Measurements from ENCODE around the gene DNAH1. TPM values are rescaled to one million over a fixed set of nuclear protein-coding genes. Genes with fewer than 3 reads are reported as not detected.

Gene DNAH1
- total RNA-seq, 1 donor from 2014 or later: 27.1 TPM

GRCh38 chr3:52431459-52432223 is 115.5 kb downstream of the DNAH1 start:
- intact Hi-C loops (cut with micrococcal nuclease): no loop called here

- intact Hi-C loops (cut with micrococcal nuclease): no loop called here
These were observed 116.1 kb downstream of the DNAH1 start for GRCh38 chr3:52432225-52432624.

- intact Hi-C loops (cut with micrococcal nuclease): no loop called here
These were observed 116.6 kb downstream of the DNAH1 start for GRCh38 chr3:52432691-52433141.

- intact Hi-C loops (cut with micrococcal nuclease): no loop called here
These were observed 117.3 kb downstream of the DNAH1 start for GRCh38 chr3:52433328-52433995.

GRCh38 chr3:52433996-52434479 is 117.9 kb downstream of the DNAH1 start:
- intact Hi-C loops (cut with micrococcal nuclease): no loop called here

- intact Hi-C loops (cut with micrococcal nuclease): no loop called here
These were observed 118.5 kb downstream of the DNAH1 start for GRCh38 chr3:52434491-52435115.

GRCh38 chr3:52435246-52436101 is 119.4 kb downstream of the DNAH1 start:
- intact Hi-C loops (cut with micrococcal nuclease): no loop called here

DNA sequence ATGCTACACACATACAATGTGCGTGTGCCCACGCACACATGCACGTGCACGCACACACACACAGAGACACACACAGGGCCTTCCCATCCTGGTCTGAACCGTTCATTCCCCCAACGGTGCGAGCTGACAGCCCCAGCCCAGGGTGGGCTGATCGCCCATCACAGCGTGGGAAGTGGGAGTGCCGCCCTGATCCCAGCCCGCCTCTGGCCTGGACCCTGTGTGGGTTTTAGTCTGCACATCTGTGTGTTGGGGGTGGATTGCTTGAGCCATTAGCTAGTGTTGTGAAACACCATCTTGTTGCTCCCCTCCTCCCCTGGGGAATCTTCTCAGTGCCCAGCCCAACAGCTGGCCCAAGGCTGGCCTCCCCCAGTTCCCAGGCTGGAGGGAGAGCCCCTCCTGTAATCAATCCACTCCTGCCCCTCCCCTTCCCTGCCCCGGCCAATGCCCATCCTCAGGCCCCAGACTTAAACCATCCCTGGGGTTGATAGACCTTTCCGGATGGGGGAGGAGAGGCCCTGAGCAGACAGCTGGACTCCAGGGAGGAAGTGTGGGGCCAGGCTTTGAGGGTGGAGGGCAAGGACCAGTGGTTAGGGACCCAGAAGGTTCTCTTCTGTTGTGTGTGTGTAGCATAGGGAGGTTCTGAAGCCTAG is 120.5 kb downstream of the DNAH1 start:
- intact Hi-C loops (cut with micrococcal nuclease): no loop called here

DNA sequence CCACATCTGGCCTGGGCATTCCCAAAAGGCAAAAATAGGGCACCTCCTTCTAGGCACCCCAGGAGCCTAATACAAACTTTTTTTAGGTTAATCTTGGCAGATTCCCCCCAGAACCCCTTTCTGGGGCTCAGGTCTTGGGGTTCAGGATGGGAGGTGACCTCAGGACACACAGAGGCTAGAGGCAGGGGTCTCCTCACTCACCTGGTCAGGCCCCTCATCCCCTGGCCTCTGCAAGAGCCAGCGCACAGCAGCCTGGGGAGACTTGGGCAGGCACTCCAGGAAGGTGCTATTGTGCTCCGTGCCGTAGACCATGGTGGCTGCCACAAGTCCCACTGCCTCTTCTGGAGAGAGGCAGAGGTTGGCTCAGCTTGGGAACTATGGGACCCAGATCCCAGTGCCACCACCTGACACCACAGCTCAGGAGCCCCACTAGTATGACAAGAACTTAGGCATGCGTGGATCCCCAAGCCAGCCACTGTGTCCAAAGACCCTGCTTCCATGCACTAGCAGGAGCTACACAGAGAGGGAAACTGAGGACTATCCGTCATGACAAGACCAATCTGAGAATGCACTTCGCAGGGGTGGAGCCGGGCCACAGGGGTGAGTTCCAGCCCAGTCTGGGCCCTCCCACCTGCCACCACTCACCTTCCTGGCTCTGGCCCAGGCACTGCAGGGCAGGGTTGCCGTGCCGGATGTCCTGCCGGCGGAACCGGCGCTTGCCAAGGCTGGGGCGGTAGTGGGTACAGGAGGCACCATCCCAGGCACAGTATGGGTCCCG is 121.4 kb downstream of the DNAH1 start:
- intact Hi-C loops (cut with micrococcal nuclease): no loop called here

DNA sequence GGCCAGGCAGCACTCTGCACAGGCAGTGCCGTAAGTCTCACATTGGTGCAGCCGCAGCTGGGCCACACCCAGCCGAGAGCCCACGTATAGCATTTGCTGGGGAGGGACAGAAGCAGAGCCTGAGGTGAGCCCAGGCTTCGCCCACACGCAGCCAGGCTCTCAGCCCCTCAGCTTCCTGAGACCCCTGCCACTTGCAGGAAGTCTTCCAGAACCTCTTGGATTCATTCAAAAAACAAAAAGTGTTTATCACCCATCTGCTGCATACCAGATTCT is 121.9 kb downstream of the DNAH1 start:
- intact Hi-C loops (cut with micrococcal nuclease): no loop called here

DNA sequence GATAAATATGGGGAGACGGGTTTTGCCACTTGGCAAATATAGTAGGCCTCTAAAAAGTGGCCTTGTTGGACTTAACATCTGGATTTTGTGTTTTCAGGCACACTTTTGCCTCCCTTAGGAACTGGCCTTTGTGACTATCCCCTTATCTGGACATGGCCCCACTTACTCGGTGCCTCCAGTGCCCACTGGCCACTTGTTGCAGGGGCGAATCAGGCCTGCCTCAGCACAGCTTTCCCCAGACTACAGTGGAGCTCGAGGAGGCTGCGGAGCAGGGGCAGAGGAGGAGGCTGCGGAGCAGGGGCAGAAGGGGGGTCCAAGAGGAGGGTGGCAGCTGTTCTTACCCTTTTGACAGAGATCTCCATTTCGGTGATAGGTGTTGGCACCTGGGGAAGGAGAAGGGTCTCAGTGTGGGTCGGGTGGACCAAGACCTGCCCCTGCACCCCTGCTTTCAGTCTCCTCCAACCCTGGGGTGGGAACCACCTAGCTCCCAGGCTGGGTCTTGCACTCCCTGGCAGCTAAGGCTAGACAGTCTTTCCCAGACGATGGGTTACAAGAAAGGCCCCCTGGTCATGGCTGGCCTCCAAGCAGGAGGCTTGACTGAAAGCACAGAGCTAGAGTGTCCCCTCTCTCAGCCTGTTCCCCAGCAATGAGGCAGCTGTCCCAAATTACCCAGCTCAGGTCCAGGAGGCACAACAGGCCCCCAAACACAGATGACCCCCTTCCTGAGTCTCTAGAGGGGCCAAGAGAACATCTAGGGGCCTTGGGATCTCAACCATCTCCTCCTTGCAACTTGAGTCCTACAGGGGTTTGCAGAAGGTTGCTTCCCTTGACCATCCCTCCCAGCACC is 122.7 kb downstream of the DNAH1 start:
- intact Hi-C loops (cut with micrococcal nuclease): no loop called here

DNA sequence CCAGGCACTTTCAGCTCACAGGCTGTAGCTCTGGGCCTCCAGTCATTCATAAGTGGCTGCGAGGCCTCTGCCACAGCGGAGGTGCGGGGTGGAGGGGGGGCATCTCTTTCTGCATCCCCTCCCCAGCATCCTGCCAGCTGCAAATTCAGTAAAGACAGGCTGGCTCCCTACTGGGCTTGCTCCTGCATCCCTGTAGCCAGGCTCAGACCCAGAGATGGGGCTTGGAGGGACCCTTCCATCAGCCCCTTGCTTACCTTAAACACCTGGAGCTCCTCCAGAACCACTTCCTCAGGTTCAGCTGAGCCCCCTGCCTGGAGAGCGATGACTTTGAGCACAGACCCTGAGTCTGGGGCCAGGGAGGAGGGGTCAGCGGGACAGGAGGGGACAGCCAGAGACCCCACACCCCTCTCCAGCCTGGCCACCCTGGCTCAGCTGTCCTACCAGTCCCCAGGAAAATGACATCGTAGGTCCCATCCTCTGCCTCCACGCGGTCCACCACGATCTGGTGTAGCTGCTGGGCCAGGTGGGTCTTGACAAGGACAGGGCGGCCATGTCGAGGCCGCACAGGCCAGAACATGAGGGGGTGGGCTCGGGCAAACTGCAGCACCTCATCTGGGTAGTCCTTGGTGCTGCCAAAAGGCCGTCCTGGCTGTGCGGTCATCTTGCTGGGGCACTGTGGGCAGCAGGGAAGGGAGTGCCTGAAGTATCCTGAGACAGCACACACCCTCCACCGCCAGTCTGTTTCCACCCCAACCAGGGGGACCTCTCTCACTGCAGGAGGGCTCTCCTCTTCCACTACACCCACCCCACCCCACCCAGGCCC is 123.5 kb downstream of the DNAH1 start:
- intact Hi-C loops (cut with micrococcal nuclease): no loop called here

- intact Hi-C loops (cut with micrococcal nuclease): no loop called here
These were observed 124.1 kb downstream of the DNAH1 start for GRCh38 chr3:52440249-52440551.

- intact Hi-C loops (cut with micrococcal nuclease): no loop called here
These were observed 124.6 kb downstream of the DNAH1 start for GRCh38 chr3:52440671-52441070.

DNA sequence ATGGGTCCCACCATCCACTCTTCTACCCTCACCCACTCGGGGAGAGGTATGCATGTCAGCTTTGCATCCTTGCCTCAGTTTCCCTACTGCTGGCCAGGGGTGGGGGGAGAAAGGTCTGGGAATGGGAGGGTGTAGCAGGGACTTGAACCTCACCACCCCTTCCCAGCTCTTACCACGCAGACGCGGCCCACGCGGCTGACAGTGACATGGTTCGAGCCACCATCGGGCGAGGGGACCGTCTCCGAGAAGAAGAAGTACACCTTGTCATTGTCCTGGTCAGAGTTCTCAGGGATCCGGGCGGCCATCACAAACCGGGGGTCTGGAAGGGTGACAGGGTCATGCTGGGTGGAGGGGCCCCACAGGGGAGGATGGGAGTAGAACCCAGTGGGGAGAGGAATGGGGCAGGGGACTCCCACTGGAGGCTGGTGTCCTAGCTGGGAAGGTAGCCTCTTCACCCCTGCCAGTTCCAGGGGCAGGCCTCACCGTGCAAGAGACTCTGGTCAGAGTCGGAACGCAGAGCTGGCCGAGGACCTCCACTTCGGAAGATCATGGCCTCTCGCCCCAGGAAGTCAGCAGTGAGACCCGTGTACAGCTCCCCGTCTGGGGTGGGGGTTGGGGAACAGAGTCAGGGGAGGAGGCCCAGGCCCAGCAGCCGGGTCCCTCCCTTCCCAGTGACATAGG is 125.1 kb downstream of the DNAH1 start:
- intact Hi-C loops (cut with micrococcal nuclease): no loop called here

DNA sequence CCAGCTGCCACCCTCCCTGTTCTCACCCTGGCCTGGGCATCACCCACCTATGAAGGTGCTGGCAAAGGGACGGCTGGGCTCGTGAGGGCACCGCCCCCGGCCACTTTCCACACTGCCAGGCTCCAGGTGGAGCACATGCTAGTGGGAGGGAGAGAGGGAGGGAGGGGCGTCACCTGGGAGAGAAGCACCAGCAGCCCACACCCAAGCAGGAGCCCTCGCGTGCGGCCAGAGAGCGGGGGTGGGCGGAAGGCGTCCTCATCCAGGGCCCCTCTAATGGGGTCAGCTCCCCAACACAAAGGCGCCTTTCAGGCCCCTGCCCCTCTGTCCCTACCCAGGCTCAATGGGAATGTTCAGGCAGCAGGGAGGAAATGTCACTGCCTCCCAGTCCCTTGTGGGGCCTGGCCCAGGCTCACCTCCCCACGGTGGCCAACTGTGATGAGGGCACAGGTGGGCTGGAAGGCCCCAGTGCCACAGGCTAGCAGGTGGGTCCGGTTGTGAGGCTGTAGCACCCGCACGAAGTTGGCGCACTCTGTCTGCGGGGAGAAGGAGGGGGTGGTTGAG is 125.7 kb downstream of the DNAH1 start:
- intact Hi-C loops (cut with micrococcal nuclease): no loop called here

- intact Hi-C loops (cut with micrococcal nuclease): no loop called here
These were observed 126.5 kb downstream of the DNAH1 start for GRCh38 chr3:52442409-52443267.
